ENCODE results near the gene GALM.
A peak's percentile ranks its signal among the peaks of the same experiment; 100 is the strongest.

Gene GALM

GRCh38 chr2:38716185-38716584 lies 50.3 kb downstream of the GALM start:
- no peak for DNase-seq (ENCODE audit: low spot score)
- no peak for TF ChIP-seq CTCF (IDR thresholded peaks at IDR 0.05; ENCODE audit: extremely low read depth, missing control alignments)

GRCh38 chr2:38718601-38719000 lies 52.7 kb downstream of the GALM start:
- DNase-seq (ENCODE audit: low spot score), result no peak
- TF ChIP-seq CTCF (IDR thresholded peaks at IDR 0.05; ENCODE audit: extremely low read depth, missing control alignments), result no peak

- TF ChIP-seq CTCF (IDR thresholded peaks at IDR 0.05; ENCODE audit: extremely low read depth, missing control alignments), result no peak
These were observed 53.8 kb downstream of the GALM start for GRCh38 chr2:38719706-38720105.

GRCh38 chr2:38720613-38721241 lies 54.8 kb downstream of the GALM start:
- DNase-seq (ENCODE audit: low spot score), result no peak
- TF ChIP-seq CTCF (IDR thresholded peaks at IDR 0.05; ENCODE audit: extremely low read depth, missing control alignments), result no peak

More at GRCh38 chr2:38719706-38720105, 53.8 kb downstream of the GALM start:
- no peak for DNase-seq (ENCODE audit: low spot score)

GRCh38 chr2:38722271-38723061 lies 56.6 kb downstream of the GALM start:
- TF ChIP-seq CTCF (IDR thresholded peaks at IDR 0.05; ENCODE audit: extremely low read depth, missing control alignments), result no peak
- peak; percentile 41 for DNase-seq (ENCODE audit: low spot score)

- TF ChIP-seq CTCF (IDR thresholded peaks at IDR 0.05; ENCODE audit: extremely low read depth, missing control alignments), result no peak
These were observed 57.3 kb downstream of the GALM start for GRCh38 chr2:38723173-38723572.

GRCh38 chr2:38727661-38728060 lies 61.7 kb downstream of the GALM start:
- no peak for DNase-seq (ENCODE audit: low spot score)
- no peak for TF ChIP-seq CTCF (IDR thresholded peaks at IDR 0.05; ENCODE audit: extremely low read depth, missing control alignments)

More at GRCh38 chr2:38723173-38723572, 57.3 kb downstream of the GALM start:
- peak; percentile 28 for DNase-seq (ENCODE audit: low spot score)
